NCI-H1048 (cell line): ENCODE measurements around the gene B3GLCT.

Experiments
- DNase-seq: peaks from one replicate; lab custom pipeline; 2025; lab: John Stamatoyannopoulos, UW

Gene B3GLCT

GRCh38 chr13:31351376-31351775, 151.6 kb downstream of the B3GLCT start:
- no peak for DNase-seq

GRCh38 chr13:31352467-31352866, 152.7 kb downstream of the B3GLCT start:
- DNase-seq = no peak

- DNase-seq = no peak
Measured at GRCh38 chr13:31355001-31355400, 155.2 kb downstream of the B3GLCT start.

GRCh38 chr13:31356991-31357390, 157.2 kb downstream of the B3GLCT start:
- DNase-seq = no peak

GRCh38 chr13:31357581-31357980, 157.8 kb downstream of the B3GLCT start:
- DNase-seq = no peak

GRCh38 chr13:31361673-31362072, 161.9 kb downstream of the B3GLCT start:
- DNase-seq = no peak

- DNase-seq = no peak
Measured at GRCh38 chr13:31365630-31366029, 165.9 kb downstream of the B3GLCT start.

- no peak for DNase-seq
Measured at GRCh38 chr13:31367410-31367809, 167.6 kb downstream of the B3GLCT start.

GRCh38 chr13:31369213-31369612, 169.4 kb downstream of the B3GLCT start:
- no peak for DNase-seq

- DNase-seq = no peak
Measured at GRCh38 chr13:31372454-31372853, 172.7 kb downstream of the B3GLCT start.

GRCh38 chr13:31374682-31375081, 174.9 kb downstream of the B3GLCT start:
- DNase-seq = no peak

GRCh38 chr13:31377946-31378345, 178.2 kb downstream of the B3GLCT start:
- DNase-seq = no peak

GRCh38 chr13:31380715-31381114, 180.9 kb downstream of the B3GLCT start:
- no peak for DNase-seq
